K562 (cell line): ENCODE data around the gene NCMAP. TPM values are rescaled to one million over a fixed set of nuclear protein-coding genes. Genes with fewer than 3 reads are reported as not detected.
A peak's percentile ranks its signal among the peaks of the same experiment; 100 is the strongest.

ENCODE experiments used
- AFF1 ChIP-seq, 2 experiments: fragments of 450-650 bp; IDR thresholded peaks; 2 replicates each; pipeline ENCODE4 v1.6.1; 2018; ENCODE audit warnings: mild to moderate bottlenecking in 2 of 2, low read depth in 1 of 2; ENCODE audit not compliant: partially characterized antibody in 2 of 2
- CBX1 ChIP-seq: sonication (generic); IDR thresholded peaks from 2 replicates; pipeline ENCODE4 v1.6.1; 2016; ENCODE audit warnings: antibody characterized with exemption, low read depth, mild to moderate bottlenecking
- CBX5 ChIP-seq: IDR thresholded peaks from 2 replicates; pipeline ENCODE4 v1.6.1; 2014; ENCODE audit warnings: low read depth, borderline replicate concordance
- EZH2 ChIP-seq: IDR thresholded peaks from 2 replicates; pipeline ENCODE4 v1.6.1; 2012; ENCODE audit warnings: low read depth, mild to moderate bottlenecking, inconsistent platforms, low read length, borderline replicate concordance
- KLF1 ChIP-seq: fragments of 450-650 bp; IDR thresholded peaks from 2 replicates; pipeline ENCODE4 v1.6.1; 2016; ENCODE audit warnings: missing genetic modification characterization, missing compliant biosample characterization
- NFIC ChIP-seq: fragments of 450-650 bp; IDR thresholded peaks from 2 replicates; pipeline ENCODE4 v1.6.1; 2017; ENCODE audit warnings: mild to moderate bottlenecking, inconsistent platforms
- SMC3 ChIP-seq: conservative IDR thresholded peaks from 2 replicates; pipeline ENCODE4 v1.6.1; 2011; ENCODE audit warnings: low read depth, low read length, improper control_type of control experiment; ENCODE audit not compliant: insufficient read depth
- polyA plus RNA-seq, 8 experiments: library from polyadenylated mRNA; depleted of rRNA in 4 of 8; stranded (reverse) in 5 of 8; unstranded in 3 of 8; fragments of >200 nt; fragmentation: Nextera tagmentation in 2 of 8; fragmentation: Illumina TruSeq in 1 of 8; extraction: Ambion mirVana in 2 of 8; extraction: Trizol in 1 of 8; gene quantifications; 2 replicates each; pipeline versions ENCODE4 v1.2.1 to v1.2.3, GENCODE V29; 2011 to 2014; ENCODE audit warnings: inconsistent platforms in 1 of 8, missing spikeins in 1 of 8
- total RNA-seq, 7 experiments: library from RNA; depleted of rRNA in 6 of 7; stranded (reverse); fragments of >200 nt in 6 of 7; fragmentation: Illumina TruSeq in 2 of 7; extraction: Trizol in 2 of 7; gene quantifications; 2 replicates each; pipeline versions ENCODE4 v1.2.1 to v1.2.3, GENCODE V29; 2011 to 2021; ENCODE audit warnings: low replicate concordance in 1 of 7
- TF ChIP-seq, protein P1 (sequence below): IDR thresholded peaks from 2 replicates; pipeline ENCODE4 v1.6.1; 2011; ENCODE audit warnings: borderline replicate concordance, low read depth, mild to moderate bottlenecking, moderate library complexity, low read length; ENCODE audit not compliant: insufficient read depth, poor library complexity, severe bottlenecking
- TF ChIP-seq, protein P2 (sequence below): fragments of 200-800 bp; sonication (Bioruptor generic); IDR thresholded peaks from 2 replicates; pipeline ENCODE4 v1.6.1; 2017; ENCODE audit warnings: missing genetic modification characterization, missing compliant biosample characterization

Gene NCMAP
- total and polyA plus RNA-seq, 9 of the 15 experiments (the other 6 are each of a cell fraction or from before 2014, with no cell fraction given) = 0.03 TPM; not detected in 8

GRCh38 chr1:24541711-24542346 lies 14.1 kb upstream of the NCMAP start (continued):
- TF ChIP-seq, protein P1, sequence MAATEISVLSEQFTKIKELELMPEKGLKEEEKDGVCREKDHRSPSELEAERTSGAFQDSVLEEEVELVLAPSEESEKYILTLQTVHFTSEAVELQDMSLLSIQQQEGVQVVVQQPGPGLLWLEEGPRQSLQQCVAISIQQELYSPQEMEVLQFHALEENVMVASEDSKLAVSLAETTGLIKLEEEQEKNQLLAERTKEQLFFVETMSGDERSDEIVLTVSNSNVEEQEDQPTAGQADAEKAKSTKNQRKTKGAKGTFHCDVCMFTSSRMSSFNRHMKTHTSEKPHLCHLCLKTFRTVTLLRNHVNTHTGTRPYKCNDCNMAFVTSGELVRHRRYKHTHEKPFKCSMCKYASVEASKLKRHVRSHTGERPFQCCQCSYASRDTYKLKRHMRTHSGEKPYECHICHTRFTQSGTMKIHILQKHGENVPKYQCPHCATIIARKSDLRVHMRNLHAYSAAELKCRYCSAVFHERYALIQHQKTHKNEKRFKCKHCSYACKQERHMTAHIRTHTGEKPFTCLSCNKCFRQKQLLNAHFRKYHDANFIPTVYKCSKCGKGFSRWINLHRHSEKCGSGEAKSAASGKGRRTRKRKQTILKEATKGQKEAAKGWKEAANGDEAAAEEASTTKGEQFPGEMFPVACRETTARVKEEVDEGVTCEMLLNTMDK = peak; percentile 67
- no peak for TF ChIP-seq EZH2
- TF ChIP-seq KLF1 (tag) = no peak
- TF ChIP-seq AFF1 (IDR thresholded peaks at IDR 0.05; ENCODE audit: low read depth in 1 of 2, partially characterized antibody in 2 of 2) = no peak
- TF ChIP-seq SMC3 = peak; percentile 40; the same call in 1 of the 2 replicates
- TF ChIP-seq, protein P2, sequence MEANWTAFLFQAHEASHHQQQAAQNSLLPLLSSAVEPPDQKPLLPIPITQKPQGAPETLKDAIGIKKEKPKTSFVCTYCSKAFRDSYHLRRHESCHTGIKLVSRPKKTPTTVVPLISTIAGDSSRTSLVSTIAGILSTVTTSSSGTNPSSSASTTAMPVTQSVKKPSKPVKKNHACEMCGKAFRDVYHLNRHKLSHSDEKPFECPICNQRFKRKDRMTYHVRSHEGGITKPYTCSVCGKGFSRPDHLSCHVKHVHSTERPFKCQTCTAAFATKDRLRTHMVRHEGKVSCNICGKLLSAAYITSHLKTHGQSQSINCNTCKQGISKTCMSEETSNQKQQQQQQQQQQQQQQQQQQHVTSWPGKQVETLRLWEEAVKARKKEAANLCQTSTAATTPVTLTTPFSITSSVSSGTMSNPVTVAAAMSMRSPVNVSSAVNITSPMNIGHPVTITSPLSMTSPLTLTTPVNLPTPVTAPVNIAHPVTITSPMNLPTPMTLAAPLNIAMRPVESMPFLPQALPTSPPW (CRISPR knock-in tag) = no peak
- no peak for TF ChIP-seq CBX5
- peak; percentile 6; the same call in 1 of the 2 replicates for TF ChIP-seq NFIC
- peak; percentile 82 for TF ChIP-seq CBX1
